ENCODE measurements around the gene HABP2.

Gene HABP2

GRCh38 chr10:113631684-113632367 lies 79.0 kb downstream of the HABP2 start:
- H3K4me3 ChIP-seq (ENCODE audit: low read depth, low read length) = no peak overlapping the region
- TF ChIP-seq CTCF (IDR thresholded peaks at IDR 0.05; ENCODE audit: low read depth, low read length, missing control alignments) = no peak
- DNase-seq (ENCODE audit: low read depth) = no peak
